Prostate gland (tissue), 2 donors: ENCODE data around the gene SEMA3F.

Experiments
- CTCF ChIP-seq, 4 experiments: fragments of 200-600 bp in 2 of 4; fragments of 450-650 bp in 2 of 4; sonication (generic) in 2 of 4; IDR thresholded peaks; 1 replicate in 3 of 4; 2 replicates in 1 of 4; pipeline ENCODE4 v1.5.1; 2016 to 2019; ENCODE audit warnings: antibody characterized with exemption in 4 of 4, mild to moderate bottlenecking in 2 of 4, moderate library complexity in 2 of 4
- POLR2A ChIP-seq: fragments of 450-650 bp; IDR thresholded peaks from one replicate; pipeline ENCODE4 v1.6.1; 2016; ENCODE audit warnings: antibody characterized with exemption, mild to moderate bottlenecking
- POLR2AphosphoS5 ChIP-seq: sonication (generic); formaldehyde crosslinking; IDR thresholded peaks from one replicate; pipeline ENCODE4 v1.6.1; 2017; ENCODE audit warnings: antibody characterized with exemption

DNA sequence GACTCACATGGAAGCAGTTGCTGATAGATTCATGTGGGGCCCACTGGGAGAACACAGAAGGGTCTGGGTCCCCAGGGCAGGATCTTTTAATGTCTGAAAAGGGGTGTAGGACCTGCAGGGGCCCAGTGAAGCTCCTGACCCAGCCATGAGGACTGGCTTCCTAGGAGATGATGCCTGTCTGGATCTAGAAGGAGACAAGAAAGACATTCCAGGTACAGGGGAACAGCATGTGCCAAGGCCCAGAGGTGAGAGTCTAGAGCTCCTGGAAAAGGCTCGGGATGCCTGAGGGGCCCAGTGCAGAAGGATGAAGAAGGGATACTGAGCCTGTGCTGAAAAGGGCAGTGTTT, 4.7 kb upstream of the SEMA3F start:
- no peak for TF ChIP-seq CTCF (IDR thresholded peaks at IDR 0.05)
- no peak for TF ChIP-seq POLR2A
- no peak for TF ChIP-seq POLR2AphosphoS5
